Thyroid gland (tissue), 4 donors: ENCODE results near the gene MINPP1. TPM values are rescaled to one million over a fixed set of nuclear protein-coding genes. Genes with fewer than 3 reads are reported as not detected.
A peak's percentile ranks its signal among the peaks of the same experiment; 100 is the strongest.
"Not testable (repeated sequence)": the region's sequence is repeated elsewhere in the genome, so short reads cannot be mapped to it uniquely, and the experiment has no call there.

Experiments used
- DNase-seq, 2 donors: peaks; one replicate each; pipeline ENCODE4 v3.0.0-alpha.2; 2019
- H3K27ac ChIP-seq, 3 donors: fragments of 200-600 bp; sonication (generic); 1 replicate in 2 of 3; 2 replicates in 1 of 3; pipeline ENCODE4 v1.5.1; 2016 to 2019; ENCODE audit warnings: mild to moderate bottlenecking in 1 of 3, moderate library complexity in 1 of 3
- H3K27me3 ChIP-seq: fragments of 200-600 bp; sonication (generic); one replicate; pipeline ENCODE4 v1.5.1; 2019
- H3K36me3 ChIP-seq, 2 donors: fragments of 200-600 bp; sonication (generic); one replicate each; pipeline ENCODE4 v1.5.1; 2016 to 2019
- H3K4me1 ChIP-seq, 2 donors: fragments of 200-600 bp; sonication (generic); one replicate each; pipeline ENCODE4 v1.5.1; 2017 to 2019
- H3K4me3 ChIP-seq, 3 donors: fragments of 200-600 bp; sonication (generic); replicated peaks in 1 of 3; 1 replicate in 2 of 3; 2 replicates in 1 of 3; pipeline ENCODE4 v1.5.1; 2016; ENCODE audit warnings: mild to moderate bottlenecking in 1 of 3
- H3K9me3 ChIP-seq: fragments of 200-600 bp; sonication (generic); one replicate; pipeline ENCODE4 v1.5.1; 2017
- POLR2A ChIP-seq, 2 donors: fragments of 450-650 bp; IDR thresholded peaks; one replicate each; pipeline ENCODE4 v1.6.1; 2017; ENCODE audit warnings: antibody characterized with exemption in 2 of 2, mild to moderate bottlenecking in 2 of 2, moderate library complexity in 1 of 2
- WGBS, 2 donors: methylation state at CpG; one replicate each; pipeline ENCODE4 v1.1.5; 2017; 5-methylcytosine and 5-hydroxymethylcytosine counted together
- intact Hi-C: fragments of 100-400 bp; cut with DNase I; formaldehyde crosslinking; loops from one replicate; pipeline ENCODE4 v1.15.1; 2023
- total RNA-seq, 4 donors: library from RNA; depleted of rRNA; stranded (reverse); fragments of >200 nt; gene quantifications; one replicate each; pipeline ENCODE4 v1.2.3, GENCODE V29; 2016
- TF ChIP-seq, protein P1 (sequence below), 6 experiments: fragments of 200-600 bp in 3 of 6; fragments of 450-650 bp in 3 of 6; sonication (generic) in 3 of 6; IDR thresholded peaks; one replicate each; pipeline ENCODE4 v1.5.1; 2016 to 2019; ENCODE audit warnings: antibody characterized with exemption in 6 of 6, mild to moderate bottlenecking in 2 of 6, inconsistent platforms in 1 of 6, moderate library complexity in 1 of 6

The MINPP1 gene, protein sequence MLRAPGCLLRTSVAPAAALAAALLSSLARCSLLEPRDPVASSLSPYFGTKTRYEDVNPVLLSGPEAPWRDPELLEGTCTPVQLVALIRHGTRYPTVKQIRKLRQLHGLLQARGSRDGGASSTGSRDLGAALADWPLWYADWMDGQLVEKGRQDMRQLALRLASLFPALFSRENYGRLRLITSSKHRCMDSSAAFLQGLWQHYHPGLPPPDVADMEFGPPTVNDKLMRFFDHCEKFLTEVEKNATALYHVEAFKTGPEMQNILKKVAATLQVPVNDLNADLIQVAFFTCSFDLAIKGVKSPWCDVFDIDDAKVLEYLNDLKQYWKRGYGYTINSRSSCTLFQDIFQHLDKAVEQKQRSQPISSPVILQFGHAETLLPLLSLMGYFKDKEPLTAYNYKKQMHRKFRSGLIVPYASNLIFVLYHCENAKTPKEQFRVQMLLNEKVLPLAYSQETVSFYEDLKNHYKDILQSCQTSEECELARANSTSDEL
- total RNA-seq = 10 to 100 TPM; 20.0 to 24.2 (median 22.8) TPM

GRCh38 chr10:87504640-87505365 lies at the start of gene MINPP1:
TSS of gene MINPP1 (plus strand) at chr10:87504893. CDS start at chr10:87504916, 23 bp downstream.
- Histone ChIP-seq H3K4me1 (peaks cover 10 to 15% of the 10 kb centered on the region in 2 donors), H3K9me3 (no peaks in the 10 kb centered on the region), H3K36me3 (no peaks in the 10 kb centered on the region), H3K27ac (peak within 1 kb of the TSS; percentile 44 to 73 (median 52)), H3K4me3 (peak within 1 kb of the TSS; percentile 39 to 85 (median 66)), H3K27me3 (no peaks in the 10 kb centered on the region)
- TF ChIP-seq, protein P1, sequence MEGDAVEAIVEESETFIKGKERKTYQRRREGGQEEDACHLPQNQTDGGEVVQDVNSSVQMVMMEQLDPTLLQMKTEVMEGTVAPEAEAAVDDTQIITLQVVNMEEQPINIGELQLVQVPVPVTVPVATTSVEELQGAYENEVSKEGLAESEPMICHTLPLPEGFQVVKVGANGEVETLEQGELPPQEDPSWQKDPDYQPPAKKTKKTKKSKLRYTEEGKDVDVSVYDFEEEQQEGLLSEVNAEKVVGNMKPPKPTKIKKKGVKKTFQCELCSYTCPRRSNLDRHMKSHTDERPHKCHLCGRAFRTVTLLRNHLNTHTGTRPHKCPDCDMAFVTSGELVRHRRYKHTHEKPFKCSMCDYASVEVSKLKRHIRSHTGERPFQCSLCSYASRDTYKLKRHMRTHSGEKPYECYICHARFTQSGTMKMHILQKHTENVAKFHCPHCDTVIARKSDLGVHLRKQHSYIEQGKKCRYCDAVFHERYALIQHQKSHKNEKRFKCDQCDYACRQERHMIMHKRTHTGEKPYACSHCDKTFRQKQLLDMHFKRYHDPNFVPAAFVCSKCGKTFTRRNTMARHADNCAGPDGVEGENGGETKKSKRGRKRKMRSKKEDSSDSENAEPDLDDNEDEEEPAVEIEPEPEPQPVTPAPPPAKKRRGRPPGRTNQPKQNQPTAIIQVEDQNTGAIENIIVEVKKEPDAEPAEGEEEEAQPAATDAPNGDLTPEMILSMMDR (IDR thresholded peaks at IDR 0.05) = no peak
- peak in 1 of 2 donors; percentile 76 for TF ChIP-seq POLR2A (IDR thresholded peaks at IDR 0.05)
- WGBS, 2 donors = 0% methylated on average over 6 to 24 of the region's 74 CpGs
- DNase-seq = peak; percentile 81 to 83
- intact Hi-C loops = no loop called here

DNA sequence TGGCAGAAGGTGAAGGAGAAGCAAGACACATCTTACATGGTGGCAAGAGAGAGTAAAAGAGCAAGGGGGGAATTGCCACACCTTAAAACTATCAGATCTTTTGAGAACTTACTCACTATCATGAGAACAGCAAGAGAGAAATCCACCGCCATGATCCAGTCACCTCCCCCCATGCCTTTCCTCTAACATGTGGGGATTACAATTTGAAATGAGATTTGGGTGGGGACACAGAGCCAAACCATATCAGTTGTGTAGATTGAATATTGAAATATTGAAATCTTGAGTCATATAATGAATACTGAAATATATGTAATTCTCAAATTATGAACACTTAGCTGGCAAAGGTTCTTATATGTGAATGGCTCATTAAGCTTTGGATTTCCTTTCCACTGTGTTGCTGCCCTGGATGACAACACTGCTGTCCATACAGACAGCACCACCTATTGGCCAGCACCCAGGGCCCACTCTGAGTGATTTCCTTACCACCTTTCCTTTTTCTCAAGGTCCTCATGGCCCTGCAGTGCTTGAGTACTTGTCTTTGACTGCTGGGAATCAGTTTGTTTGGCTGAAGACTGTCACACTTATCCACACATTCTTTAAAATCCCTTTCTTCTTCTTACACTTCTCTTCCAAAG lies 48.0 kb upstream of the MINPP1 start:
- H3K36me3 ChIP-seq, intact Hi-C loops: not testable (repeated sequence)
- WGBS, 2 donors = no CpG with 5 or more reads among the region's 1 CpG

DNA sequence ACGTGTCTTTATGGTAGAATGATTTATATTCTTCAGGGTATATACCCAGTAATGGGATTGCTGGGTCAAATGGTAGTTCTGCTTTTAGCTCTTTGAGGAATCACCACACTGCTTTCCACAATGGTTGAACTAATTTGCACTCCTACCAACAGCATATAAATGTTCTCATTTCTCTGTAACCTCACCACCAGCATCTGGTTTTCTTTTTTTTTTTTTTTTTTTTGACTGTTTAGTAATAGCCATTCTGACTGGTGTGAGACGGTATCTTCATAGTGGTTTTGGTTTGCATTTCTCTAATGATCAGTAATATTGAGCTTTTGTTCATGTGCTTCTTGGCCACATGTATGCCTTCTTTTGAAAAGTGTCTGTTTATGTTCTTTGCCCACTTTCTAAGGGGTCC lies 42.9 kb upstream of the MINPP1 start:
- WGBS, 2 donors = 100% methylated on average over 1 of the region's 2 CpGs; no CpG with 5 or more reads in 1 of the 2 donors

More for the DNA sequence above, 48.0 kb upstream of the MINPP1 start:
- not testable (repeated sequence) for H3K27me3 ChIP-seq, H3K4me1 ChIP-seq, DNase-seq, H3K9me3 ChIP-seq, H3K27ac ChIP-seq, H3K4me3 ChIP-seq

DNA sequence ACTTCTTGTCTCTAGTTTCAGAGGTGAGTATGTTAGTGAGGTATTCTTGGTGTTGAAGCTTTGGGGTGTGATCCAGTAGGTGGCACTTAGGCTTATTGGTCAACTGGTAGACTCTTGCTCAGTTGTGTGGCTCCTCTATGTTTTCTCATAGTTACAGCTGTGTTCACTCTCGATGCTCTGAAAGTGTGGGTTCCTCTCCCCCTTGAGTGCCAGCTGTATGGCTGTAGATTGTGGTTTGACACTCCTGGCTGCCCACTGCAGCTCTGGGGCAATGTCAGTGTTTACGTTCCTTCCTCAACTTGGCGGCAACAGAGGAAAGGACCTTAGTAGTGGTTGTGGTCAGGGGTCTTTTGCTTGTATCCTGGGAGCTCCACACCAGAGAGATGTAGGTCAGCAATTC lies 37.8 kb upstream of the MINPP1 start:
- DNase-seq, H3K27ac ChIP-seq, H3K27me3 ChIP-seq, H3K9me3 ChIP-seq, H3K4me3 ChIP-seq, H3K36me3 ChIP-seq, intact Hi-C loops, H3K4me1 ChIP-seq: not testable (repeated sequence)
- 94 to 100% methylated on average over 1 to 3 of the region's 3 CpGs for WGBS, 2 donors

More for the DNA sequence above, 42.9 kb upstream of the MINPP1 start:
- H3K36me3 ChIP-seq, H3K9me3 ChIP-seq, intact Hi-C loops, H3K27ac ChIP-seq, H3K4me1 ChIP-seq, H3K4me3 ChIP-seq, H3K27me3 ChIP-seq, DNase-seq: not testable (repeated sequence)

- intact Hi-C loops, H3K27ac ChIP-seq, H3K4me3 ChIP-seq, DNase-seq, H3K36me3 ChIP-seq, H3K4me1 ChIP-seq, H3K27me3 ChIP-seq, H3K9me3 ChIP-seq: not testable (repeated sequence)
- 71 to 93% methylated on average over 1 of the region's 1 CpG for WGBS, 2 donors
Observed at GRCh38 chr10:87488733-87489132, 16.0 kb upstream of the MINPP1 start.

DNA sequence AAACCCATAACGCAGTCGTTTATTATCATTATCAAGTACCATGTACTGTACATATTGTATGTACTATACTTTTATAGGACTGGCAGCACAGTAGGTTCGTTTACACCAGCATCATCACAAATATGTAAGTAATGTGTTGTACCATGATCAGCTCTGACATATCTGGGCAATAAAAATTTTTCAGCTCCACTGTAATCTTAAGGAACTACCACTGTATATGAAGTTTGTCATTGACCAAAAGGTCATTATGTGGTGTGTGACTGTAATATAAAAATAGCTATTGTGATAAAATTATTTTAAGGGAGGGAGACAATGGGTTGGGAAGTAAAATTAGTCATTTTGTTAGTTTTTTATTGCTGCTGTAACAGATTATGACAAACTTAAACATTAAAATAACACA lies 14.4 kb upstream of the MINPP1 start:
- H3K4me3 ChIP-seq, H3K9me3 ChIP-seq, H3K4me1 ChIP-seq, DNase-seq, intact Hi-C loops, H3K27ac ChIP-seq, H3K36me3 ChIP-seq, H3K27me3 ChIP-seq: not testable (repeated sequence)
- 50 to 75% methylated on average over 1 of the region's 3 CpGs for WGBS, 2 donors

DNA sequence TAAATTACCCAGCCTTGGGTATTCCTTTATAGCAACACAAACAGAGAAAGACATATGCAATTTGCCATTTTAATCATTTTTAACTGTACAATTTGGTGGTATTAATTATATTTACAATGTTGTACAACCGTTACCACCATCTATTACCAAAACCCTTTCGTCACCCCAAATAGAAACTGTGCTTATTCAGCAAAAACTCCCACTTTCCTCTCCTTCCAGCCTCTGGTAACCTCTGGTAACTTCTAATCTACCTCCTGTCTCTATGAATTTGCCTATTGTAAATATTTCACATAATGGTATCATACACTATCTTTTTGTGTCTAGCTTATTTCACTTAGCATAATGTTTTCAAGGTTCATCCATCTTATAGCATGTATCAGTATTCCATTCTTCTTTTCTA lies 12.2 kb upstream of the MINPP1 start:
- H3K27me3 ChIP-seq, H3K27ac ChIP-seq, H3K4me3 ChIP-seq, H3K9me3 ChIP-seq, DNase-seq, H3K36me3 ChIP-seq, intact Hi-C loops, H3K4me1 ChIP-seq: not testable (repeated sequence)
- 95 to 97% methylated on average over 2 of the region's 2 CpGs for WGBS, 2 donors

DNA sequence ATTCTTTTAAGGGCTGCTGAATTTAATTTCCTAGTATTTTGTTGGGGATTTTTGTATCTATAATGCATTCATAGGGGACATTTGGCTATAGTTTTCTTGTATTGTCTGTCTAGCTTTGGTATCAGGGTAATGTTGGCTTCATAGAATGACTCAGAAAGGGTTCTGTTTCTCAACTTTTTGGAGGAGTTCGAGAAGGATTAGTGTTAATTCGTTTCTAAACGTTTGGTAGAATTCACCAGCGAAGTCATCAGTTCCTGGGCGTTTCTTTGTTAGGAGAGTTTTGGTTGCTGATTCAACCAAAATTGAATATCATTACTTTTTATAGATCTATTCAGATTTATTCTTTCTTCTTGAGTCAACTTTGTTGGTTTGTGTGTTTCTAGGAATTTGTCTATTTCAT lies 9.2 kb upstream of the MINPP1 start:
- H3K4me1 ChIP-seq, H3K4me3 ChIP-seq, H3K27ac ChIP-seq, DNase-seq, intact Hi-C loops, H3K36me3 ChIP-seq, H3K27me3 ChIP-seq, H3K9me3 ChIP-seq: not testable (repeated sequence)
- WGBS, 2 donors = 78 to 88% methylated on average over 5 of the region's 5 CpGs

- H3K4me3 ChIP-seq, H3K27ac ChIP-seq, H3K27me3 ChIP-seq, DNase-seq, intact Hi-C loops, H3K4me1 ChIP-seq, H3K36me3 ChIP-seq, H3K9me3 ChIP-seq: not testable (repeated sequence)
- WGBS, 2 donors = 90 to 93% methylated on average over 2 of the region's 2 CpGs
Observed at GRCh38 chr10:87497386-87497785, 7.3 kb upstream of the MINPP1 start.

DNA sequence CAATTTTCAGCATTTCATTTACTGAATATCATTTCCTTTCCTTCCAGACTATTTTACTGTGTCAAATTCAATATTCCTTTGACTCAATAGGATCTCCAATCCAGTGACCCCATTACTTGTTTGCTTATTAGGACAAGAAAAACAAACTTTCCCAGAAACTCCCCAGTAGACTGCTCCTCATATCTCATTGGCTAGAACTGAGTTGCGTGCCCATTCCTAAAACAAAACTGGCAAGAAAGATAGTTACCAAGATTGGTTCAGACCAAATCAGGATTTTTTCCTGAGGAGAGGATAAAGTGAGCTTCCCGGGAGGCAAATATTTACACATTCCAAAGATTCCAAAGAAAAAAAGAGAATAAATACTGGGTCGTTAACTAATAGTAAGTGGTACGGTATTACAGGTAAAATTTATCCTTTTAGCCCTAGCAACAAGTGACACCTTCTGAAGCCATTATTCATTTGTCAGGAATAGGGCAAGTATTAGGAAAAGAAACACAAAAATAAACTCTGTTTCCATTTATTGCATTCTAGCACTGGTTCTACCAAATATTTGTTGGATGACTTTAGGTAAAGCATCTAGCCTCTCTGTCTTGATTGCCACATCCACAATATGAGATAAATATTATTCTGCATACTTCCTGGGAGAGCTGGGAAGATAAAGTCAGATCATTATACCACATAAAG lies 6.4 kb upstream of the MINPP1 start:
- H3K4me1 ChIP-seq, H3K4me3 ChIP-seq, intact Hi-C loops, H3K9me3 ChIP-seq, DNase-seq, H3K27me3 ChIP-seq, H3K27ac ChIP-seq, H3K36me3 ChIP-seq: not testable (repeated sequence)
- 26 to 29% methylated on average over 2 to 3 of the region's 4 CpGs for WGBS, 2 donors
